Mesothelial cell of epicardium (in vitro differentiated cells): ENCODE results near the gene PAK3. TPM values are rescaled to one million over a fixed set of nuclear protein-coding genes. Genes with fewer than 3 reads are reported as not detected.

Source experiments
- DNase-seq, 2 experiments: peaks; one replicate each; pipeline ENCODE4 v3.0.0; 2021; ENCODE audit warnings: low spot score in 2 of 2; ENCODE audit not compliant: unreplicated experiment in 2 of 2
- H3K27ac Mint-ChIP-seq: 2 replicates; pipeline ENCODE4 v1.8.0; 2021; ENCODE audit warnings: mixed read lengths
- H3K27me3 Mint-ChIP-seq: 2 replicates; pipeline ENCODE4 v1.8.0; 2021; ENCODE audit warnings: low read depth, mixed read lengths
- H3K36me3 Mint-ChIP-seq: 2 replicates; pipeline ENCODE4 v1.8.0; 2021; ENCODE audit warnings: mixed read lengths
- H3K4me1 Mint-ChIP-seq: 2 replicates; pipeline ENCODE4 v1.8.0; 2021; ENCODE audit warnings: mixed read lengths
- H3K4me3 Mint-ChIP-seq: 2 replicates; pipeline ENCODE4 v1.8.0; 2021; ENCODE audit warnings: mild to moderate bottlenecking, moderate library complexity, mixed read lengths
- H3K9me3 Mint-ChIP-seq: 2 replicates; pipeline ENCODE4 v1.8.0; 2021; ENCODE audit warnings: mixed read lengths
- CTCF ChIP-seq: fragments of 200-600 bp; sonication (generic); IDR thresholded peaks from one replicate; pipeline ENCODE4 v1.5.0; 2021; ENCODE audit warnings: antibody characterized with exemption; ENCODE audit not compliant: unreplicated experiment
- total RNA-seq: library from RNA; stranded (reverse); gene quantifications from 3 replicates; pipeline ENCODE4 v1.2.1, GENCODE V29; 2021

Gene PAK3
- total RNA-seq, 1 donor from 2014 or later, result 4.2 TPM

- H3K4me1 Mint-ChIP-seq, result no peaks in the 10 kb centered on the region
- DNase-seq, result no peak
- H3K36me3 Mint-ChIP-seq, result no peaks in the 10 kb centered on the region
- H3K27me3 Mint-ChIP-seq, result peaks cover 14% of the 10 kb centered on the region
- no peak for TF ChIP-seq CTCF
- H3K27ac Mint-ChIP-seq, result no peak overlapping the region
- H3K4me3 Mint-ChIP-seq, result no peak overlapping the region
- no peaks in the 10 kb centered on the region for H3K9me3 Mint-ChIP-seq
Observed at GRCh38 chrX:111102636-111103035, 6.6 kb downstream of the PAK3 start.

GRCh38 chrX:111103246-111103645 is 7.3 kb downstream of the PAK3 start:
- TF ChIP-seq CTCF, result no peak
- Mint-ChIP-seq H3K9me3 (no peaks in the 10 kb centered on the region), H3K4me3 (no peak overlapping the region), H3K36me3 (no peaks in the 10 kb centered on the region), H3K4me1 (no peaks in the 10 kb centered on the region), H3K27ac (no peak overlapping the region), H3K27me3 (peaks cover 8% of the 10 kb centered on the region)
- no peak for DNase-seq

- Mint-ChIP-seq H3K4me3 (no peak overlapping the region), H3K27ac (no peak overlapping the region), H3K4me1 (no peaks in the 10 kb centered on the region), H3K36me3 (no peaks in the 10 kb centered on the region), H3K27me3 (no peaks in the 10 kb centered on the region), H3K9me3 (no peaks in the 10 kb centered on the region)
- no peak for TF ChIP-seq CTCF
- DNase-seq, result no peak
Observed at GRCh38 chrX:111110098-111110775, 14.2 kb downstream of the PAK3 start.

GRCh38 chrX:111114806-111115205 is 18.8 kb downstream of the PAK3 start:
- Mint-ChIP-seq H3K9me3 (no peaks in the 10 kb centered on the region), H3K27me3 (no peaks in the 10 kb centered on the region), H3K36me3 (no peaks in the 10 kb centered on the region), H3K27ac (no peak overlapping the region), H3K4me3 (no peak overlapping the region), H3K4me1 (peaks cover 11% of the 10 kb centered on the region)
- TF ChIP-seq CTCF, result no peak
- no peak for DNase-seq

DNA sequence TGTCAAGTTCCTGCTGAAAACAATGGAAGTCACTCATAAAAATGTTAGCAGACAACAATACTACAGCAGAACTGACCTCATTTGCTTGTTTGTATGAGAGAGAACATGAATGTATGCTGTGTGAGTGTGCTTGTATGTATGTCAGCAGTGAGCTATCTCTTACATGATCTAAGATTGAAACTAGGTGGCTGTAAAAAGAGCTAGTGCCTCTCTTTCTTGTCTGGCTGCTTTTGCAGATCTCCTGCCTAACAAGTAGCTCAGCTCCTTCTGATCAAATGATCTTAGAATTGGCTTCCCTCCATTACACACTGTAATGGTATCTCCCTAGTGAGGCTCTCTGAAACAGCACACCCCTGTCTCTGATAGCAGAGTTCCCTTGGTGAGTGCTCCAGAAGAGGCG is 20.7 kb downstream of the PAK3 start:
- Mint-ChIP-seq H3K4me3 (no peak overlapping the region), H3K4me1 (peaks cover 20% of the 10 kb centered on the region), H3K27me3 (no peaks in the 10 kb centered on the region), H3K9me3 (no peaks in the 10 kb centered on the region), H3K36me3 (no peaks in the 10 kb centered on the region), H3K27ac (no peak overlapping the region)
- DNase-seq, result no peak
- no peak for TF ChIP-seq CTCF

GRCh38 chrX:111119341-111119740 is 23.4 kb downstream of the PAK3 start:
- Mint-ChIP-seq H3K4me3 (no peak overlapping the region), H3K36me3 (no peaks in the 10 kb centered on the region), H3K27me3 (no peaks in the 10 kb centered on the region), H3K4me1 (peaks cover 20% of the 10 kb centered on the region), H3K27ac (no peak overlapping the region), H3K9me3 (no peaks in the 10 kb centered on the region)
- no peak for TF ChIP-seq CTCF
- DNase-seq, result no peak
